Thymus (tissue), 11 donors: ENCODE measurements around the gene SRPX. TPM values are rescaled to one million over a fixed set of nuclear protein-coding genes. Genes with fewer than 3 reads are reported as not detected.

ENCODE experiments used
- DNase-seq, 9 donors: peaks; one replicate each; pipeline ENCODE4 v3.0.0-alpha.2; 2013; ENCODE audit warnings: low spot score in 9 of 9, low read depth in 6 of 9, missing footprints in 1 of 9
- H3K27ac ChIP-seq, 2 donors: one replicate each; pipeline ENCODE4 v1.5.1; 2013; ENCODE audit warnings: control low read depth in 1 of 2, low read depth in 1 of 2, low read length in 1 of 2, mild to moderate bottlenecking in 1 of 2, moderate library complexity in 1 of 2
- H3K27me3 ChIP-seq, 2 donors: one replicate each; pipeline ENCODE4 v1.5.1; 2013; ENCODE audit warnings: low read length in 1 of 2; ENCODE audit not compliant: control insufficient read depth in 2 of 2, insufficient read depth in 1 of 2
- H3K36me3 ChIP-seq, 2 donors: one replicate each; pipeline ENCODE4 v1.5.1; 2013; ENCODE audit warnings: low read length in 1 of 2, mild to moderate bottlenecking in 1 of 2, moderate library complexity in 1 of 2; ENCODE audit not compliant: control insufficient read depth in 2 of 2, insufficient read depth in 2 of 2
- H3K4me1 ChIP-seq, 2 donors: one replicate each; pipeline ENCODE4 v1.5.1; 2013; ENCODE audit warnings: low read length in 2 of 2; ENCODE audit not compliant: control insufficient read depth in 2 of 2, insufficient read depth in 2 of 2
- H3K4me3 ChIP-seq, 2 donors: one replicate each; pipeline ENCODE4 v1.5.1; 2013; ENCODE audit warnings: low read length in 2 of 2, control low read depth in 1 of 2, mild to moderate bottlenecking in 1 of 2
- H3K9me3 ChIP-seq, 2 donors: one replicate each; pipeline ENCODE4 v1.5.1; 2013; ENCODE audit warnings: low read length in 1 of 2, mild to moderate bottlenecking in 1 of 2; ENCODE audit not compliant: control insufficient read depth in 2 of 2, insufficient read depth in 1 of 2
- WGBS: extraction: QIAGEN DNeasy Blood & Tissue Kit; methylation state at CpG from one replicate; pipeline ENCODE4 v1.1.7; 2013; 5-methylcytosine and 5-hydroxymethylcytosine counted together
- polyA plus RNA-seq: library from polyadenylated mRNA; stranded (reverse); fragments of 200-250 nt; gene quantifications from one replicate; pipeline ENCODE4 v1.2.3, GENCODE V29; 2013
- total RNA-seq: library from RNA; stranded (reverse); fragments of 120-200 nt; gene quantifications from one replicate; pipeline ENCODE4 v1.2.4, GENCODE V29; 2013
- donor health status: healthy.

The SRPX gene
- total and polyA plus RNA-seq, 2 donors, result 11.1 to 108 TPM

DNA sequence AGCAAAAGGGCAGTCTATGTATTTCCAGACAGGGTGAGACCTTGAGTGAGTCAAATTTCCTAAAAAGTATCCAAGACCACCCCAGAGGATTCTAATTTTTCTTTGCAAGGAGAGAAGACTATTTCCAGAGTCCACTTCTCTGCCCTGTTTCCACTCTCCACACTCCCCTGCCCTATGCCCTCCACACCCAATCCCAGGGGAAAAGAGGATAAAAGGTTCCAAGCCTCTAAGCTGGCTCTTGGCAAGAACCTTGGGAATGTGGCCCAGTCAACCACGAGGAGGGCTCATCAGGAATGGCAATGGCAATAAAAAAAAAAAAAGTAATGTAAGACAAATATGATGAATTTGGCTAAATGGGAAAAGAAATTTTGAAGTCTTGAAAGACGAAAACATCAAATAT is 65.9 kb downstream of the SRPX start:
- H3K36me3 ChIP-seq, result no peaks in the 10 kb centered on the region
- DNase-seq, result no peak
- WGBS, result 89% methylated on average over 2 of the region's 2 CpGs
- no peak overlapping the region for H3K4me3 ChIP-seq
- H3K27ac ChIP-seq, result no peak overlapping the region
- H3K4me1 ChIP-seq, result no peaks in the 10 kb centered on the region
- no peaks in the 10 kb centered on the region for H3K9me3 ChIP-seq
- no peaks in the 10 kb centered on the region for H3K27me3 ChIP-seq

DNA sequence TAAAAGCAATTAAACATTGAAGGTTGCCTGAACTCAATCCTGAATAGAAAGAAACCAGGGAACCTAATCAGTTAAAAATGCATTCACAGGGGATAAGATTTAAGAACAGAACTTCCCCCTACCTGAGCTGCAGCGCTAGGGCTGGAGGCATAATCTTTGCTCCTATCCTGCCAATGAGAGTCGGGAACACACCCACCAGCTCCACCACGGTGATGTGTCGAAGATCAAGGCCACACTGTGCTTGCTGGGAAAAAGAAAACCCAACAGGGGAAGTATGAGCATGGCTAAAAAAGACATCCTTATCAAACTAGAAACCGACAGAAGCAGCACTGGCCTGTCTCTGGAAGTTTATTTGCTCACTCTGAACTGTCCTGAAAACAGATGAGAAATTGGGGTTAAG is 66.3 kb downstream of the SRPX start:
- H3K27me3 ChIP-seq, result no peaks in the 10 kb centered on the region
- H3K36me3 ChIP-seq, result no peaks in the 10 kb centered on the region
- no peak overlapping the region for H3K4me3 ChIP-seq
- DNase-seq, result no peak
- 83% methylated on average over 5 of the region's 5 CpGs for WGBS
- no peak overlapping the region for H3K27ac ChIP-seq
- H3K4me1 ChIP-seq, result no peaks in the 10 kb centered on the region
- no peaks in the 10 kb centered on the region for H3K9me3 ChIP-seq

DNA sequence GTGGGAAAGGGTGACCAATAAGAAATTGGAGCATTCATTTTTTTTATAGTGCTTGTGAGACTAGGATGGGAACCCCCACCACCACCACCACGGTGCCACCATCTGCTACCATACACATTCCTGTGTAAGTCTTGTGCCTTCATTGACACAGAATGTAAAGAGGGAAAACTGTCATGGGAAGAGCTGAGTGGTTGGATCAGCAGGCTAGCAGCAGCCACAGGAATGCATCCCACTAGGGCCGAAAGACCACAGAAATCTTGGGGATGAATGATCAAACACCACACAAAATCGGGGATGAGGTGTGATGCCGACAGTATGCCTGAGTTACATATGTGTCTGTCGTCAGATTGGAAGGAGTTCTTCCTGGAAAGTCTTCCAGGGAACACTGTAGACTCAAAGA is 69.2 kb downstream of the SRPX start:
- Histone ChIP-seq H3K4me3 (no peak overlapping the region), H3K27me3 (no peaks in the 10 kb centered on the region), H3K27ac (no peak overlapping the region), H3K4me1 (no peaks in the 10 kb centered on the region), H3K36me3 (no peaks in the 10 kb centered on the region), H3K9me3 (no peaks in the 10 kb centered on the region)
- no peak for DNase-seq
- 93% methylated on average over 5 of the region's 5 CpGs for WGBS

GRCh38 chrX:38150993-38151392 is 69.7 kb downstream of the SRPX start:
- Histone ChIP-seq H3K4me3 (no peak overlapping the region), H3K9me3 (no peaks in the 10 kb centered on the region), H3K4me1 (no peaks in the 10 kb centered on the region), H3K27me3 (no peaks in the 10 kb centered on the region), H3K27ac (no peak overlapping the region), H3K36me3 (no peaks in the 10 kb centered on the region)
- 94% methylated on average over 4 of the region's 4 CpGs for WGBS
- no peak for DNase-seq

DNA sequence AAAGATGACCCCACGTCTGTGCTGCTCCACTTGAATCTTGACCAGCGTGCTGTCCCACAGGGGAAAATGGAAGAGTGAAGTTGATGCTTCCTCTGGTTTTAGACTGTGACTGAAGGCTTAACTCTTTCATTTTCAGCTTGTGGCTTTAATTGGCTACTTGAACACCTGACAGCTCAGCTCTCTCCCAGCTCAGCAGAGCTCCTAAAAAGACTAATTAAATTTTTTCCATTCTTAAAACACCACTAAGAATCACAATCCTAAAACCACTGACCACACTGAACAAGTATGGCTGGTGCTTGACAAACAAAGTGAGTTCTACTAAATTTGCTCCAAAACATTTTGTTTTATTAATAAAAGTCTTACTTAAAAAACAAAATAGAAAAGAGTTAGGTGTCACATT is 71.7 kb downstream of the SRPX start:
- no peaks in the 10 kb centered on the region for H3K27me3 ChIP-seq
- WGBS, result 97% methylated on average over 2 of the region's 2 CpGs

GRCh38 chrX:38142610-38143009 is 78.1 kb downstream of the SRPX start:
- Histone ChIP-seq H3K27me3 (no peaks in the 10 kb centered on the region), H3K4me1 (no peaks in the 10 kb centered on the region), H3K36me3 (no peaks in the 10 kb centered on the region), H3K9me3 (no peaks in the 10 kb centered on the region), H3K4me3 (no peak overlapping the region), H3K27ac (no peak overlapping the region)
- no peak for DNase-seq
- 100% methylated on average over 1 of the region's 1 CpG for WGBS

More for the DNA sequence above, 71.7 kb downstream of the SRPX start:
- no peaks in the 10 kb centered on the region for H3K4me1 ChIP-seq
- H3K36me3 ChIP-seq, result no peaks in the 10 kb centered on the region
- H3K9me3 ChIP-seq, result no peaks in the 10 kb centered on the region
- DNase-seq, result no peak
- H3K27ac ChIP-seq, result no peak overlapping the region
- no peak overlapping the region for H3K4me3 ChIP-seq

- Histone ChIP-seq H3K4me3 (no peak overlapping the region), H3K9me3 (no peaks in the 10 kb centered on the region), H3K27ac (no peak overlapping the region), H3K4me1 (no peaks in the 10 kb centered on the region), H3K27me3 (no peaks in the 10 kb centered on the region), H3K36me3 (no peaks in the 10 kb centered on the region)
- WGBS, result 99% methylated on average over 2 of the region's 2 CpGs
- no peak for DNase-seq
Observed at GRCh38 chrX:38138900-38139299, 81.8 kb downstream of the SRPX start.

- no peak for DNase-seq
- Histone ChIP-seq H3K27me3 (no peaks in the 10 kb centered on the region), H3K4me3 (no peak overlapping the region), H3K36me3 (no peaks in the 10 kb centered on the region), H3K9me3 (no peaks in the 10 kb centered on the region), H3K4me1 (no peaks in the 10 kb centered on the region), H3K27ac (no peak overlapping the region)
- 96% methylated on average over 2 of the region's 2 CpGs for WGBS
Observed at GRCh38 chrX:38138157-38138891, 82.3 kb downstream of the SRPX start.

DNA sequence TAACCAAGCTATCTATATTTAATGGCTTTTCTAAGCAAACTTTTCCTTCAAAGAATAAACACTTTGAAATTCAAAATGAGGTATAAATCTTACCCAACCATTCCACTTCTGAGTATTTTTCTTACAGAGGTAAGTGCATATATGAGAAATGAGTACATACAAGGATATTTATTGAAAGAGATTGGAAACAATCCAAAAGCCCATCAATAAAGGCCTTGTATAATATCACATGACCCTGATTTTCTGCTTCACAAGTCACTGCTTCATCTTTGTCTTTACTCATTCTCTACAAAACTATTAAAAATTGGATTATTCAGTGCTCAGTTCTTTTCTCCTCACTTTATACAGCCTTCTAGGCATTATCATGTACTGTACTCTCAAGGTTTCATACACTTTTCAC is 91.3 kb downstream of the SRPX start:
- H3K36me3 ChIP-seq, result no peaks in the 10 kb centered on the region
- DNase-seq, result no peak
- no peak overlapping the region for H3K4me3 ChIP-seq
- H3K9me3 ChIP-seq, result no peaks in the 10 kb centered on the region
- H3K27ac ChIP-seq, result no peak overlapping the region
- H3K4me1 ChIP-seq, result no peaks in the 10 kb centered on the region
- H3K27me3 ChIP-seq, result no peaks in the 10 kb centered on the region
